HG02885 (cell line): ENCODE data around the gene ARFGAP3.
"Not testable (repeated sequence)": the region's sequence is repeated elsewhere in the genome, so short reads cannot be mapped to it uniquely, and the experiment has no call there.

Experiments used
- ATAC-seq: cut with Tn5 transposase; IDR thresholded peaks from one replicate; pipeline ENCODE4 v1.9.1; 2021; ENCODE audit warnings: mild to moderate bottlenecking; ENCODE audit not compliant: unreplicated experiment, poor library complexity

The ARFGAP3 gene

GRCh38 chr22:42799461-42800405 is 57.3 kb downstream of the ARFGAP3 start:
- ATAC-seq: no peak

GRCh38 chr22:42799061-42799460 is 58.0 kb downstream of the ARFGAP3 start:
- no peak for ATAC-seq

- ATAC-seq: no peak
Measured at GRCh38 chr22:42797011-42797410, 60.1 kb downstream of the ARFGAP3 start.

GRCh38 chr22:42796081-42796480 is 61.0 kb downstream of the ARFGAP3 start:
- no peak for ATAC-seq

GRCh38 chr22:42794551-42795510 is 62.2 kb downstream of the ARFGAP3 start:
- no peak for ATAC-seq

- ATAC-seq: no peak
Measured at GRCh38 chr22:42793848-42794405, 63.1 kb downstream of the ARFGAP3 start.

GRCh38 chr22:42792909-42793847 is 63.9 kb downstream of the ARFGAP3 start:
- ATAC-seq: no peak

- ATAC-seq: no peak
Measured at GRCh38 chr22:42792453-42792908, 64.6 kb downstream of the ARFGAP3 start.

- no peak for ATAC-seq
Measured at GRCh38 chr22:42791721-42792452, 65.2 kb downstream of the ARFGAP3 start.

- ATAC-seq: no peak
Measured at GRCh38 chr22:42788466-42788865, 68.6 kb downstream of the ARFGAP3 start.

- ATAC-seq: no peak
Measured at GRCh38 chr22:42788021-42788420, 69.1 kb downstream of the ARFGAP3 start.

GRCh38 chr22:42787357-42787736 is 69.7 kb downstream of the ARFGAP3 start:
- ATAC-seq: no peak

- ATAC-seq: no peak
Measured at GRCh38 chr22:42786606-42787356, 70.3 kb downstream of the ARFGAP3 start.

- ATAC-seq: no peak
Measured at GRCh38 chr22:42785706-42786499, 71.2 kb downstream of the ARFGAP3 start.

GRCh38 chr22:42782306-42782705 is 74.8 kb downstream of the ARFGAP3 start:
- not testable (repeated sequence) for ATAC-seq

- no peak for ATAC-seq
Measured at GRCh38 chr22:42780070-42780540, 77.0 kb downstream of the ARFGAP3 start.

GRCh38 chr22:42777126-42777525 is 79.9 kb downstream of the ARFGAP3 start:
- ATAC-seq: no peak
